Right kidney (tissue), 1 donor: ENCODE data around the gene MAP3K20.
"Not testable (repeated sequence)": the region's sequence is repeated elsewhere in the genome, so short reads cannot be mapped to it uniquely, and the experiment has no call there.

Source experiments
- DNase-seq: peaks from one replicate; pipeline ENCODE4 v3.0.0-alpha.2; 2016

Gene MAP3K20

DNA sequence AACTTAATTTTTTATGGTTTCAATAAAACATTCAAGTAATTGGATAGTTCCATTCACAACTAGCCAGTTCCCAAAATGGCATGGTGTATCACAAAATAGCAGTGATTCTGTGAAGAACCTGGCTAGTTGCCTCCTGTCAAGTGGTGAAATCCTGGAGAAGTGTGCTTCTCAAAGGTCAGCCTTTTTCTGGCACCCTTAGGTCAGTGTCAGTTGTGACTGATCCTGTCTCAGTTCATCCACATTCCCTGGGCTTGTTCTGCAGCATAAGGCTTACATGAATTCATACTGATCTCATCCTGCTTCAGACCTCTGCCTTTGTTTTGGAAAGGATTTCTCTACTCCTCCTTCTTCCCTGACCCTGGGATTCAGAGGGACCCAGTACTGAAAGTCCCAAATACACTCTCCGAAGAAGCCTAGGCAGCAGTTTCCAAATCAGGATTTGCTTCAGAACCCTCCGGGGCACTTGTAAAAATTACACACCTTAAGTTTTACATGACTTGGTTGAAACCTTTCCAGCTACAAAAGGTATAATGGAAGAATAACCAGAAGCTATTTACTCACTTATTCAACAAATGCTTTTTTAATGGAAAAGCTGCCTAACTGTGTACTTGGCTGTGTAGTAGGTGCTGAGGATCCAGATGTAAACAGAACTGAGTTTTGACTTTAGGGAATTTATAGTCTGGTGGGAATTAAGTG lies 11.0 kb downstream of the MAP3K20 start:
- DNase-seq, result no peak

GRCh38 chr2:173087214-173087581 lies 11.6 kb downstream of the MAP3K20 start:
- DNase-seq, result no peak

GRCh38 chr2:173087793-173088496 lies 12.3 kb downstream of the MAP3K20 start:
- DNase-seq, result no peak

GRCh38 chr2:173090276-173090877 lies 14.7 kb downstream of the MAP3K20 start:
- DNase-seq, result peak; percentile 20

DNA sequence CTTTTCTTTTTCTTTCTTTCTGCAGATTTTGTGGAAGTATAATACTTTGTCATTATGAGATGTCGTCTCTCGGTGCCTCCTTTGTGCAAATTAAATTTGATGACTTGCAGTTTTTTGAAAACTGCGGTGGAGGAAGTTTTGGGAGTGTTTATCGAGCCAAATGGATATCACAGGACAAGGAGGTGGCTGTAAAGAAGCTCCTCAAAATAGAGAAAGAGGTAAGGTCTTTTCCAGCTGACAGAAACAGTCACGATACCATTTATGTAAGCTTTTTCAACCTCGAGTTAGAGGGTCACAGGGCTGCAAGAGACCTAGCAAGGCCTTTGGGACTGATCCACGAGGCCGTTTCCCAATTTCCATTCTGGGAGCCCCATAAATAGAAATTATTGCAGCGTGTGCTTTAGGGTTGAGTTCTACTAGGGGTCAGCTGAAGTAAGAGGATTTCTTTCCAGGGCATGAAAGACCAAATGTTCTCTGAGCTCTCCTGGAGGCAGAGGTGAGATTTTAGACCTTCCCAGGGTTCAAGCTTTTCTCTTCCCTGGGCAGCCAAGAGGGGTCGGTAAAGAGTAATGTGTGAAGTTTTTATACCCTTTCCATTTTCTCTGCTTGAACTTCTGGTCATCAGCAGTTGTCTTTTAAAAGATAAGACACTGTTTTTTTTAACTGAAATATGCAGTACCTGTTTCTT lies 15.5 kb downstream of the MAP3K20 start:
- DNase-seq, result peak; percentile 7

DNA sequence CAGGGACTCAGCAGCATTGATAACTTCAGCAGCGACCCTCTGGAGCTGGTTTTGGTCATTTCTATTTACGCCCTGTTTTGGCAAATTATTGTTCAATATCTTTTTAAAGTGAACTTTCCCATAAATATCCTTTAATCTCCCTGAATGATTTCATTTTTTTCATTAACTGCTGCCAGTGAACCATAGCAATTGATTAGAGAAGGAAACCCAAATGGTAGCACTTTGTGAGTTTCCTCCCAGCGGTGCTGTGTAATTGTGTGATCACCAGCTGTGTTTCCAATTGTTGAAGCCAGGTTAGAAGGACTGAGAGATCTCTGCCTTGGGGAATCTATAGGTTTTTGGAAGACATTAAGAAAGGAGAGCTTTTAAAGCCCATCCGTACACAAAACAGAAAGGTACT lies 16.3 kb downstream of the MAP3K20 start:
- no peak for DNase-seq

DNA sequence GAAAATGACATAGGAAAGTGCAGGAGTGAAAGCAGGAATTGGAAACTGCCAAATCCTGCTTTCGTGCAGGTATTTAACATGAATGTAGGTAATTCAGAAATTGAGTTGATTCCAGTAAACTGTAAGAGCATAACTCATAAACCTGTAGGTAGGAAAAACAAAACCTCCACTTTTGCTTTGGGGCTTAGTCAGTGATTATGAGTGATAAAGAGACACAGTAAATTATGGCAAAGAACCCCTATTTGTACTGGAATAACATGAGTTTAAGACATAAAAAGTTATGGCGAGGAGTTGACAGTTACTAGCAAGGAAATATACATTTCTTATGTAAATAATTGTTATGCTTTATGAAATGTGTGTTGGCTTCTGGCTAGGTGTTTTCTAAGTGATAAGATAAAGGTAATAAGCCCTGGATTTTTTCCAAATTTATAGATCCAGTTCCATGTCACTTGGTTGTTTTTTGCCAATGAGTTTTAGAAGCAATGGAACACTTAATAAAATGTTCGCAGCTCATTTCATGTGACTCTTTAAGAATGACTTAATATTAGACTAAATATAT lies 17.3 kb downstream of the MAP3K20 start:
- DNase-seq, result no peak

GRCh38 chr2:173093617-173094016 lies 18.0 kb downstream of the MAP3K20 start:
- not testable (repeated sequence) for DNase-seq

GRCh38 chr2:173094731-173095130 lies 19.1 kb downstream of the MAP3K20 start:
- no peak for DNase-seq

DNA sequence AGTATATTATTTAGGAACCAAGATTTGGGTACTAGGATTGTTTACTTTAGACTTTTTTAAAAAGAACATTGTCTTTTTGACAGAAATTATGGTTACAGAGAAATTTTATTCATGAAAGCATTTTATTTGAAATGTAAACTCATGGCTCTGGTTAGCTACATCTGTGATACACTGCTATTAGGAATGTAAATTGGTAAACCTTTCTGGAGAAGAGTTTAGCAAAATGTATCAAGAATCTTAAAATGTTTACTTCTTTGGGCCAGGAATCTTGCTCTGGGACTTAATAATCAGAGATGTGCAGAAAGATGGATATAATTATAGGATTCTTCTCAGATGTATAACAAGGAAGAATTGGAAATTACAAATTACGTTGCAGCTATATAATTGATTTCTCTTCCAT lies 19.7 kb downstream of the MAP3K20 start:
- DNase-seq, result no peak

GRCh38 chr2:173099271-173099670 lies 23.6 kb downstream of the MAP3K20 start:
- no peak for DNase-seq

DNA sequence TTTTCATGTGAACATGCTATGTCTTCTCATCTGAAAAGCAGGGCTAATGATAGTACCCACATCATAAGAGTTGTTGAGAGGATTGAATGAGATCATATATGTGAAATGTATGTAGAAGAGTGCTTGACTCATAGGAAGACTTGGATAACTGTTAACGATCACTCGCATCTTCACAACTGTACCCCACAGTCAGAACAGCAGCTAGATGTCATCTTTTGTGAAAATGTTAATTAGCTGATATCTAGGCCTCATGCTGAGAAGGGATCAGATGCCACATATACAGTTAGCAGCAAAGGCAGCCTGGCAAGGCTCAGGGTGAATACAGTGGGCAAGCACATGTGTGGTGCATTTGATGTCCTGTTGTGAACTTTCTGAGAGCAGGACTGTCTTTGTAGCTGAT lies 24.2 kb downstream of the MAP3K20 start:
- no peak for DNase-seq

GRCh38 chr2:173101687-173102086 lies 26.0 kb downstream of the MAP3K20 start:
- DNase-seq, result no peak

- DNase-seq, result no peak
Observed at GRCh38 chr2:173104156-173104555, 28.5 kb downstream of the MAP3K20 start.

- no peak for DNase-seq
Observed at GRCh38 chr2:173106959-173107628, 31.4 kb downstream of the MAP3K20 start.

DNA sequence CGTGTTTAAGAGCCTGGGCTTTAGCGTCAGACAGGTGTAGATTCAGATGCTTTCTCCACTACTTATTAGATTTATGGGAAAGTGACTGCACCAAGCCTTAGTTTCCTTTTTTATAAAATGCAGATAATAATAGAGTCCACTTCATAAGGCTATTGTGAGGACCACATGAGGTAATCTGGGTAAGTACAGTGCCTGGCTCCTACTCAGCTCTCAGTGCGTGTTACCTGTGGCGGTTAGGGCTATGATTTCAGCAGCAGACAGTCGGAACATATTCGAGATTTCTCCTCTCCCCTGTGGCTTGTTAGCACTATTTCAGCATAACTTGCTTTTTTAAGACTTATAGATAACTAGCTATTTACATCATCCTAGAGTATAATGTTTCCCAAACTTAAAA lies 32.0 kb downstream of the MAP3K20 start:
- no peak for DNase-seq

DNA sequence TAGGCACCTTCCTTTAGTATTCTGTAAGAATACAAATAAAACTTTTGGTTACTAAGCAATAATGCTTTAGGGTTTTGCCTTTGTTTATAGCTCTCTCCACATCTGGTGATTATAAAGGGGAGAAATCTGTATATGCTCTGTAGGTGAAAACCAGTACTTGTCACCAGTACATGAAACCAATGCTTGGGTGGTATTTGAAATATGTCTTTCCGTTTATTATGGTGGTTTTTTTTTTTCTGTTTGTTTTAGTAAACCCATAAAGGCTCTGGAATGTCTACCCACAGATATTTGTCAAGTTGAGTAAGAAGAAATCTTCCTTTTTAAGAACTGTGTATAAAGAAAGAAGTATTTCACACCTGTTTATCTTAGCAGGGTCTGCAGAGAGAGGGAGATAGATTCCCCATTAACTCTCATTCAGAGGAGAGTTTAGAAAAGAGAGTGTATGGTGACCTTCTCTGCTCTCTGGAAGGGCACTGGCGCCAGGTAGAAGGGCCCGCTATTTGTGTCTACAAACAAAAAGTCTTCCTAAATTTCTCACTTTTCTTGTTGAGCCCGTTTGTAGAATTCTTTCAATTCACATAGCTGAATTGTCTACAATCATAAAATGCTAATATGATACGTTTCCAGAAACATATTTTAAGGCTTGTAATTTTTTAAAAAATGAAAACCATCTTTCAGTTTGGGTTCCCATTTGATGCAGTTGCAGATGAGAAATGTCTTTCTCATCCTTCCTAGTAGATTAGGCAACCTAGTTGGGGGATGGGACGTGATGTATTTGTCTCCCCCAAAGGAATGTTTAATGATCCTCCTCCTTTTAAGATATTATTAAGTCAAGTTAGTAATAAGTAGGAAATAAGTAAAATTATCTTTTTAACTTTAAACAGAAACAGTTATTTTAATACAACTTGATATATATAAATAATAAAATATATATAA lies 33.9 kb downstream of the MAP3K20 start:
- no peak for DNase-seq

- DNase-seq, result no peak
Observed at GRCh38 chr2:173117678-173118077, 42.0 kb downstream of the MAP3K20 start.

GRCh38 chr2:173118395-173118794 lies 42.7 kb downstream of the MAP3K20 start:
- no peak for DNase-seq

DNA sequence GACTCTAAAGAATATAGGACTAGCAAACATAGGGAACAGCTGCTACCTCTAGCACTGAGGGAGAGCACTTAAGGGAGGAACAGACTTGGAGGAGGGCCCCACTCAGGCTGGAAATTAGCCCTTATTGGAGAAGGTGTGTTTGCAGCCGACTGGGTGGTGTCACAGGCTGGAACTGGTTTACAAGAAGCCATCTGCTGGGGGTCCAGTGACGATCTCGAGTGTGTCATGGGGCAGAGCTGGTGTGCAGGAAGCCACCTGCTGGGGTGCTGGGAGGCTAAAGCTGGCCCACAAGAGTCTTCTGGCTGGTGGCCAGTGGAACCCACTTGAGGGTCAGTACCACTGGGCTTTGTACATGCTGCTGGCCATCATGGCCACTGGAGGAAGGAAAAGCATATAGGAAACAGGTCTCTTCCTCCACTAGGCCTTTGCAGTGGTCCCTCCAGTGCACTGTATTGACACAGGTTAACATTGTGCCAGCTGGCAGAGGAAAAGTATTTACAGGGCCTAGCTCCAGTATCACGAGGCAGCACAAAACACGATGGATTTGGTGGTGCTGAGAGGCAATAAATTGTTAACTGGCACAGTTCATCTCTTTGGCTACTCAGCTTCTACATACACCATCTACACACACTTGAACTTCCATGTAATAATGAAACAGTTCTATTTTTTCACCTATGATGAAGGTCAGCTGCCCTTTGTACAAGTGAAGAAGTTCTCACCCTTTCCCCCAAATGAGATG lies 43.6 kb downstream of the MAP3K20 start:
- no peak for DNase-seq
